ENCODE data around the gene MAGEB5. TPM values are rescaled to one million over a fixed set of nuclear protein-coding genes. Genes with fewer than 3 reads are reported as not detected.

Gene MAGEB5, protein sequence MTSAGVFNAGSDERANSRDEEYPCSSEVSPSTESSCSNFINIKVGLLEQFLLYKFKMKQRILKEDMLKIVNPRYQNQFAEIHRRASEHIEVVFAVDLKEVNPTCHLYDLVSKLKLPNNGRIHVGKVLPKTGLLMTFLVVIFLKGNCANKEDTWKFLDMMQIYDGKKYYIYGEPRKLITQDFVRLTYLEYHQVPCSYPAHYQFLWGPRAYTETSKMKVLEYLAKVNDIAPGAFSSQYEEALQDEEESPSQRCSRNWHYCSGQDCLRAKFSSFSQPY
- total RNA-seq: not detected in 2 replicates

DNA sequence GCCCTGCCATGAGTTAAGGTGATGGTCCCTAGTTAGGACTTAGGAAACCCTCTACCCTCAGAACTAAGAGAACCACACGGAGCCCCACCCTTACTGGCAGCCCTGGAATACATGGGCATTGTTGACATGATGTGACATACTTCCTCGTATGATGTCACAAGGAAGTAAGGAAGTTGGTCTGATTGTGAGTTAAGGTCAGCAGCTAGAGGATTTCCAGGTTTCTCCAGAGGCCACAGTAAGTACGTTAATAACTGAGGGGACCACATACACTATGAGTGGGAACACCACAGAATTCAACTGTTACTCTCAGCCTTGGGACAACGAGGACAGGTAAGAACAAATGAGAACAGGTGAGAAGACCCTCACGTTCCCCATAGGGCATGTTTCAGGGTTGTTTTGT, at the start of gene MAGEB5:
MAGEB5 (plus strand) TSS at position 301 of the 400 bp plus-strand sequence. CDS start 1,133 bp downstream, outside the sequence.

DNA sequence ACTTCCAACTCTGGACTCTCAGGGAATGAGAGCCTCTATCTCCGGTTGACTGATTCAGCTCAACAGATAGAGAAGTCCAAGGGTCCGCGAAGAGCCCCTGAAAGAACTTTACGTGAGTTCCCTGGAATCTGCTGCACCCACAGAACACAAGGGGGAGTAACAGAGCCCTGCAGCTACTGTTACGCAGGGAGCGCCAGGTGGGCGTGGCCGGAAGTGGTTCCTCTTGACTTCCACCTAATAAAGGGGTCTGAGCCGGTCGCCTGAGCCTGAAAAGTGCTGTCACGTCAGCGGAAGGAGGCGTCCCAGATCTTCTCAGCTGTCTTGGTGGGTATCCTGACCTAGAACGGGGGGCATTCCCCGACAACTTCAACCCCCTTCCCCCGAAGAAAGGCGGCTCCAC, 23.8 kb upstream of the MAGEB5 start, which contains the start of gene MAGEB6:
MAGEB6 (plus strand) TSS at position 237 of the 400 bp plus-strand sequence. CDS start 1,407 bp downstream, outside the sequence.

Other genes with a start within 250 kb of the MAGEB5 start
- not detected in 2 replicates for gene MAGEB18, start 77.8 kb upstream of the MAGEB5 start, total RNA-seq
- not detected in 2 replicates for gene MAGEB6B, start 55.6 kb upstream of the MAGEB5 start, total RNA-seq
- gene MAGEB6, start 23.7 kb upstream of the MAGEB5 start, total RNA-seq: not detected in 2 replicates

All from bronchial smooth muscle cell (primary cell).